HCT116 (cell line): ENCODE results near the gene PSMA1.

Experiments used
- CEBPB ChIP-seq: IDR thresholded peaks from 2 replicates; pipeline ENCODE4 v1.6.1; 2012; ENCODE audit warnings: low read depth
- EGR1 ChIP-seq: IDR thresholded peaks from 2 replicates; pipeline ENCODE4 v1.6.1; 2012; ENCODE audit warnings: low read depth
- EZH2 ChIP-seq: fragments of 200-600 bp; sonication (generic); IDR thresholded peaks from 2 replicates; pipeline ENCODE4 v1.6.1; 2017; ENCODE audit warnings: antibody characterized with exemption, mixed run types
- POLR2A ChIP-seq: IDR thresholded peaks from 2 replicates; pipeline ENCODE4 v1.7.0; 2011; ENCODE audit warnings: borderline replicate concordance; ENCODE audit not compliant: insufficient read depth, insufficient read length; ENCODE audit errors: extremely low read depth
- RAD21 ChIP-seq: IDR thresholded peaks from 2 replicates; pipeline ENCODE4 v1.6.1; 2012; ENCODE audit warnings: low read depth, mild to moderate bottlenecking
- YY1 ChIP-seq: IDR thresholded peaks from 2 replicates; pipeline ENCODE4 v1.6.1; 2011; ENCODE audit warnings: low read length, low read depth, moderate library complexity, mild to moderate bottlenecking; ENCODE audit not compliant: insufficient replicate concordance; ENCODE audit errors: extremely low read depth
- ZNF274 ChIP-seq: fragments of 200-500 bp; sonication (Bioruptor generic); IDR thresholded peaks from 2 replicates; pipeline ENCODE4 v1.6.1; 2014; ENCODE audit warnings: mild to moderate bottlenecking, low read depth, low read length, inconsistent platforms
- TF ChIP-seq, protein P1 (sequence below), 3 experiments: fragments of 200-600 bp in 1 of 3; sonication (generic) in 1 of 3; IDR thresholded peaks in 2 of 3; conservative IDR thresholded peaks in 1 of 3; 2 replicates each; pipeline ENCODE4 v1.5.1; 2012 to 2017; ENCODE audit warnings: low read depth in 2 of 3, low read length in 2 of 3, antibody characterized with exemption in 1 of 3, borderline replicate concordance in 1 of 3, control low read depth in 1 of 3, mild to moderate bottlenecking in 1 of 3, mixed read lengths in 1 of 3, mixed run types in 1 of 3, moderate library complexity in 1 of 3; ENCODE audit not compliant: insufficient read depth in 1 of 3
- TF ChIP-seq, protein P2 (sequence below): IDR thresholded peaks from 2 replicates; pipeline ENCODE4 v1.6.1; 2012

DNA sequence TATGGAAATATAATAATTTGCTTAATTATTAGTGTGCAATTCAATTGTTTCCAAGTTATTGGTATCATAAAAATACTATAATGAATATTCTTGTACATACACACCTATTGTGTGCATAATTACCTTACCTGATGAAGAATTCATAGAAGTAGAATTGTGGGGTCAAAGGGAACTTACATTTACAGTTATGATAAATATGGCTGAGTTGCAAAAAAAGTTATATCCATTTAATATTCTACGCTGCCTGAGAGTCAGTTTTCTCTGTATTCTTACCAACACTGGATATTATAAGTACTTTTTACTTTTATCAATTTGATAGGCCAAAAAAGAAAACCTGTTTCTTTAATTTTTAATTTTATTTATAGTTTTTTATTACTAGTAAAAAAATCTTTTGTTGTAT, 2.1 kb upstream of the PSMA1 start:
- TF ChIP-seq EGR1 (no peak), EZH2 (no peak), YY1 (no peak), ZNF274 (no peak), CEBPB (no peak), RAD21 (no peak), POLR2A (no peak)
- TF ChIP-seq, protein P1, sequence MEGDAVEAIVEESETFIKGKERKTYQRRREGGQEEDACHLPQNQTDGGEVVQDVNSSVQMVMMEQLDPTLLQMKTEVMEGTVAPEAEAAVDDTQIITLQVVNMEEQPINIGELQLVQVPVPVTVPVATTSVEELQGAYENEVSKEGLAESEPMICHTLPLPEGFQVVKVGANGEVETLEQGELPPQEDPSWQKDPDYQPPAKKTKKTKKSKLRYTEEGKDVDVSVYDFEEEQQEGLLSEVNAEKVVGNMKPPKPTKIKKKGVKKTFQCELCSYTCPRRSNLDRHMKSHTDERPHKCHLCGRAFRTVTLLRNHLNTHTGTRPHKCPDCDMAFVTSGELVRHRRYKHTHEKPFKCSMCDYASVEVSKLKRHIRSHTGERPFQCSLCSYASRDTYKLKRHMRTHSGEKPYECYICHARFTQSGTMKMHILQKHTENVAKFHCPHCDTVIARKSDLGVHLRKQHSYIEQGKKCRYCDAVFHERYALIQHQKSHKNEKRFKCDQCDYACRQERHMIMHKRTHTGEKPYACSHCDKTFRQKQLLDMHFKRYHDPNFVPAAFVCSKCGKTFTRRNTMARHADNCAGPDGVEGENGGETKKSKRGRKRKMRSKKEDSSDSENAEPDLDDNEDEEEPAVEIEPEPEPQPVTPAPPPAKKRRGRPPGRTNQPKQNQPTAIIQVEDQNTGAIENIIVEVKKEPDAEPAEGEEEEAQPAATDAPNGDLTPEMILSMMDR (IDR thresholded peaks at IDR 0.05 in 2 of 3, conservative IDR thresholded peaks at IDR 0.05 in 1 of 3; ENCODE audit: borderline replicate concordance in 1 of 3, insufficient read depth in 1 of 3, low read depth in 2 of 3, low read length in 2 of 3): no peak
- TF ChIP-seq, protein P2, sequence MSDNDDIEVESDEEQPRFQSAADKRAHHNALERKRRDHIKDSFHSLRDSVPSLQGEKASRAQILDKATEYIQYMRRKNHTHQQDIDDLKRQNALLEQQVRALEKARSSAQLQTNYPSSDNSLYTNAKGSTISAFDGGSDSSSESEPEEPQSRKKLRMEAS: no peak
